ENCODE results near the gene DLG4. TPM values are rescaled to one million over a fixed set of nuclear protein-coding genes. Genes with fewer than 3 reads are reported as not detected.

Gene DLG4
- total RNA-seq: 7.8 and 10.4 TPM in 2 replicates

GRCh38 chr17:7219812-7220592, at the start of gene DLG4, which contains the start of gene ACADVL:
Gene DLG4, minus strand, starts transcription at chr17:7219836.
Gene ACADVL, plus strand, starts transcription at chr17:7219938. Its CDS starts 47 bp downstream, at chr17:7219985.

GRCh38 chr17:7262192-7262934, 42.7 kb upstream of the DLG4 start, which contains the start of gene CLDN7:
Gene CLDN7, minus strand, starts transcription at chr17:7262478. Its CDS starts 435 bp downstream, at chr17:7262043.

GRCh38 chr17:7252176-7253043, 32.8 kb upstream of the DLG4 start, which contains the start of gene ELP5:
Gene ELP5, plus strand, starts transcription at chr17:7252215. Its CDS starts 336 bp downstream, at chr17:7252551.

GRCh38 chr17:7251661-7252175, 32.1 kb upstream of the DLG4 start, which contains the start of gene CTDNEP1:
Gene CTDNEP1, minus strand, starts transcription at chr17:7251734. Its CDS starts 438 bp downstream, at chr17:7251296.

GRCh38 chr17:7241783-7242716, 22.4 kb upstream of the DLG4 start, which contains the start of gene GABARAP:
Gene GABARAP, minus strand, starts transcription at chr17:7242449. Its CDS starts 119 bp downstream, at chr17:7242330.

GRCh38 chr17:7239091-7240027, 19.7 kb upstream of the DLG4 start, which contains the start of gene PHF23:
Gene PHF23, minus strand, starts transcription at chr17:7239457. Its CDS starts 178 bp downstream, at chr17:7239279.

GRCh38 chr17:7234083-7234951, 14.7 kb upstream of the DLG4 start, which contains the start of gene DVL2:
Gene DVL2, minus strand, starts transcription at chr17:7234517. Its CDS starts 255 bp downstream, at chr17:7234262.

GRCh38 chr17:7179317-7180254, 40.0 kb downstream of the DLG4 start, which contains the start of gene ASGR1:
Gene ASGR1, minus strand, starts transcription at chr17:7179370. Its CDS starts 807 bp downstream, at chr17:7178563.

Other genes with a start within 250 kb of the DLG4 start
- gene ALOX12, start 223.8 kb downstream of the DLG4 start, total RNA-seq: not detected in 2 replicates
- gene RNASEK, start 207.2 kb downstream of the DLG4 start, total RNA-seq: 13.0 and 49.7 TPM in 2 replicates
- gene BCL6B, start 196.8 kb downstream of the DLG4 start, total RNA-seq: 107 and 156 TPM in 2 replicates
- gene SLC16A13, start 183.8 kb downstream of the DLG4 start, total RNA-seq: 0.97 and 1.8 TPM in 2 replicates
- 0.32 and 0.46 TPM in 2 replicates for gene SLC16A11, start 175.7 kb downstream of the DLG4 start, total RNA-seq
- 0.15 TPM in 1 of 2 replicates, not detected in the other for gene CLEC10A, start 139.6 kb downstream of the DLG4 start, total RNA-seq
- not detected in 2 replicates for gene ASGR2, start 105.0 kb downstream of the DLG4 start, total RNA-seq
- 5.5 and 9.1 TPM in 2 replicates for gene ASGR1, start 40.5 kb downstream of the DLG4 start, total RNA-seq
- gene ACADVL, start 102 bp upstream of the DLG4 start, total RNA-seq: 164 and 179 TPM in 2 replicates
- gene DVL2, start 14.7 kb upstream of the DLG4 start, total RNA-seq: 36.1 and 40.6 TPM in 2 replicates
- gene PHF23, start 19.6 kb upstream of the DLG4 start, total RNA-seq: 39.7 and 43.9 TPM in 2 replicates
- gene GABARAP, start 22.6 kb upstream of the DLG4 start, total RNA-seq: 52.1 and 157 TPM in 2 replicates
- 14.1 and 19.5 TPM in 2 replicates for gene CTDNEP1, start 31.9 kb upstream of the DLG4 start, total RNA-seq
- 48.8 and 52.3 TPM in 2 replicates for gene ELP5, start 32.4 kb upstream of the DLG4 start, total RNA-seq
- gene CLDN7, start 42.6 kb upstream of the DLG4 start, total RNA-seq: 12.9 and 15.6 TPM in 2 replicates
- gene SLC2A4, start 61.9 kb upstream of the DLG4 start, total RNA-seq: under 0.01 and 0.30 TPM in 2 replicates
- gene YBX2, start 74.8 kb upstream of the DLG4 start, total RNA-seq: 0.15 TPM in 1 of 2 replicates, not detected in the other
- 761 and 967 TPM in 2 replicates for gene EIF5A, start 87.8 kb upstream of the DLG4 start, total RNA-seq
- 34.8 and 60.0 TPM in 2 replicates for gene GPS2, start 95.5 kb upstream of the DLG4 start, total RNA-seq
- gene NEURL4, start 109.5 kb upstream of the DLG4 start, total RNA-seq: 12.0 and 17.9 TPM in 2 replicates
- not detected in 2 replicates for gene ACAP1, start 116.7 kb upstream of the DLG4 start, total RNA-seq
- gene KCTD11, start 132.3 kb upstream of the DLG4 start, total RNA-seq: 1.9 and 2.9 TPM in 2 replicates
- not detected in 2 replicates for gene TMEM95, start 135.3 kb upstream of the DLG4 start, total RNA-seq
- gene TNK1, start 161.3 kb upstream of the DLG4 start, total RNA-seq: 0.91 TPM in 1 of 2 replicates, not detected in the other
- gene PLSCR3, start 174.7 kb upstream of the DLG4 start, total RNA-seq: 8.4 and 15.3 TPM in 2 replicates
- gene TMEM256, start 184.3 kb upstream of the DLG4 start, total RNA-seq: 71.3 and 188 TPM in 2 replicates
- 2.1 and 2.6 TPM in 2 replicates for gene NLGN2, start 188.0 kb upstream of the DLG4 start, total RNA-seq
- gene SPEM1, start 200.5 kb upstream of the DLG4 start, total RNA-seq: not detected in 2 replicates
- gene SPEM2, start 205.8 kb upstream of the DLG4 start, total RNA-seq: not detected in 2 replicates
- gene SPEM3, start 209.0 kb upstream of the DLG4 start, total RNA-seq: not detected in 2 replicates
- gene TMEM102, start 215.6 kb upstream of the DLG4 start, total RNA-seq: 5.6 and 7.5 TPM in 2 replicates
- 0.15 and 0.32 TPM in 2 replicates for gene FGF11, start 219.7 kb upstream of the DLG4 start, total RNA-seq
- gene CHRNB1, start 225.2 kb upstream of the DLG4 start, total RNA-seq: 4.5 and 6.5 TPM in 2 replicates

Measured in epithelial cell of umbilical artery (primary cell).